ENCODE results near the gene STMN3. TPM values are rescaled to one million over a fixed set of nuclear protein-coding genes. Genes with fewer than 3 reads are reported as not detected.

Gene STMN3
- total RNA-seq, 1 donor from 2014 or later = 4.6 TPM

DNA sequence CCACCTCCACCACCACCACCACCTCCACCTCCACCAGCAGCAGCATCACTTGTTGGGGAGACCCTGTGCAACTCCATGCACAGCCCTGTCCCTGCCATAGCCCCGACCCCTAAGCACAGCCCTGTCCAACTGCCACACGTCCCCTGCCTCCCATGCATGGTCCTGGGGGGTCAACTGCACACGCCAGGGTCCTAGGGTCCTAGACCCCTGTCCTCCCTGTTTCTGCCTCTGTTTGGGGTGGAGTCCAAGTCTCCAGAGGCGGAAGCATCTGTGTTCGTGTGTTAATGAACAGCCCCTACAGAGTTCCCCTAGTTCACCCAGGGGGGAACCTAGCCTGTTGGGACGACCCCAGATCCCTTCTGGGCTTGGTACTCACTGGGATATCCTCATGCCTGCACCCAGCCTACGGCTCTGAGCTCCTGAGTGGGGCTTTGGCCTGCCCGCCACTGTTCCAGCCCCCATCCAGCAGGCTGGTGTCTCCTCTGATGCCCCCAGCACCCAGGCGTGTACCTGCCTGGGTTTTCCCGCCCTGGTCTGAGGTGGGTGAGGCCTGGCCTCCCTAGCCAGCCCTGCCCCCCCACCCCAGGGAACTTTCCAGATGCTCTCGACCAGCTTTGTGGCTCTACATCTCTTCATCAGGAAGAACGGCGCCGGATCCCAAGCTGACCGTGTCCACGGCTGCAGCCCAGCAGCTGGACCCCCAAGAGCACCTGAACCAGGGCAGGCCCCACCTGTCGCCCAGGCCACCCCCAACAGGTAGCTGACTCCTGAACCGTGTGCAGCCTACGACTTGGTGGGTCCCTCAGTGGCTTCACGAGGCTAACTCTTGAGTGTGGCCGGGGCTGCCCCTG lies 40.7 kb upstream of the STMN3 start:
- Histone ChIP-seq H3K4me1 (peaks cover 60% of the 10 kb centered on the region), H3K27ac (replicated peaks) (no peak overlapping the region), H3K9me3 (replicated peaks) (no peaks in the 10 kb centered on the region), H3K4me3 (no peak overlapping the region), H3K36me3 (peaks cover 9% of the 10 kb centered on the region), H3K27me3 (ENCODE audit: low read depth) (no peaks in the 10 kb centered on the region)
- TF ChIP-seq CTCF (IDR thresholded peaks at IDR 0.05; ENCODE audit: borderline replicate concordance) = no peak
- intact Hi-C loops (cut with micrococcal nuclease) = no loop called here
- DNase-seq = no peak

DNA sequence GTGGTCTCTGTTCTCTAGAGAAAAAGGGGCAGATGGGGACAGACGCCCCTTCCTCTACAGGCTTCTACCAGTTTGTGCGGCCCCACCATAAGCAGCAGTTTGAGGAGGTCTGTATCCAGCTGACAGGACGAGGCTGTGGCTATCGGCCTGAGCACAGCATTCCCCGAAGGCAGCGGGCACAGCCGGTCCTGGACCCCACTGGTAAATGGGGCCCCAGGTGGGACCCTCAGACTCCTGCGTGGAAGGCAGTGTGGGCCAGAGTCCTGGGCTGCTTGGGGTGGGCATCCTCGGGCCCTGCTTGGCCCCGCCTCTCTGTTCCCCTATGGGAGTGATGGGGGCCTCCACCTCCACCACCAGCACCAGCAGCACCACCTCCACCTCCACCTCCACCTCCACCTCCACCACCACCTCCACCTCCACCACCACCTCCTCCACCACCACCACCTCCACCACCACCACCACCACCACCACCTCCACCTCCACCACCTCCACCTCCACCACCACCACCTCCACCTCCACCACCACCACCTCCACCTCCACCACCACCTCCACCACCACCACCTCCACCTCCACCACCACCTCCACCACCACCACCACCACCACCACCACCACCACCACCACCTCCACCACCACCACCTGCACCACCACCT lies 40.0 kb upstream of the STMN3 start:
- no peak overlapping the region for H3K4me3 ChIP-seq
- peaks cover 9% of the 10 kb centered on the region for H3K36me3 ChIP-seq
- no peak for DNase-seq
- H3K4me1 ChIP-seq = peaks cover 60% of the 10 kb centered on the region
- no peaks in the 10 kb centered on the region for H3K9me3 ChIP-seq (replicated peaks)
- H3K27ac ChIP-seq (replicated peaks) = peak overlapping the region; percentile 16
- intact Hi-C loops (cut with micrococcal nuclease) = no loop called here
- TF ChIP-seq CTCF (IDR thresholded peaks at IDR 0.05; ENCODE audit: borderline replicate concordance) = no peak
- H3K27me3 ChIP-seq (ENCODE audit: low read depth) = no peaks in the 10 kb centered on the region

DNA sequence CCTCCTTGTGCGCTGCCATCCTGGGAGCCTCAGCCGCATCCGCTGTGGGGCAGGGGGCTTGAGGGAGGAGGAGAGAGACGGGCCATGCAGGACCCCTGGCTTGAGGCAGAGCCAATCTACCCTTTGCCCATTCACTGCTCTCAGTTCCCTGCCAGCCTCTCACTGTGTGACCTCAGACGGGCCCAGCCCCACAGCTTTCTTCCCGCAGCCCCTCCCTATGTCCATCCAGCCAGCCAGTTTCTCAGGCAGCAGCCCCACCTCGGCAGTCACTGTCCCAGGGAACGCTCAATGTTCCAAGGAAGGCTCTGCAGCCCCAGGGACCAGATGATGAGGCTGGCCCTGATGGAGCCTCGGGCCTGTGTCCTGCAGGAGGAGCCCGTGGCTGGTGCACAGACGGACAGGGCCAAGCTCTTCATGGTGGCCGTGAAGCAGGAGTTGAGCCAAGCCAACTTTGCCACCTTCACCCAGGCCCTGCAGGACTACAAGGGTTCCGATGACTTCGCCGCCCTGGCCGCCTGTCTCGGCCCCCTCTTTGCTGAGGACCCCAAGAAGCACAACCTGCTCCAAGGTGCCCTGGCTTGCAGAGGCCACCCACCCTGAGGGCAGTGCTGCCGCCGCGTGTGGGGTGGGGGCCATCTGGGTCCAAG lies 39.3 kb upstream of the STMN3 start:
- no peaks in the 10 kb centered on the region for H3K9me3 ChIP-seq (replicated peaks)
- H3K27me3 ChIP-seq (ENCODE audit: low read depth) = no peaks in the 10 kb centered on the region
- H3K27ac ChIP-seq (replicated peaks) = peak overlapping the region; percentile 16
- H3K36me3 ChIP-seq = peaks cover 9% of the 10 kb centered on the region
- intact Hi-C loops (cut with micrococcal nuclease) = no loop called here
- no peak overlapping the region for H3K4me3 ChIP-seq
- peaks cover 60% of the 10 kb centered on the region for H3K4me1 ChIP-seq
- no peak for DNase-seq
- no peak for TF ChIP-seq CTCF (IDR thresholded peaks at IDR 0.05; ENCODE audit: borderline replicate concordance)

DNA sequence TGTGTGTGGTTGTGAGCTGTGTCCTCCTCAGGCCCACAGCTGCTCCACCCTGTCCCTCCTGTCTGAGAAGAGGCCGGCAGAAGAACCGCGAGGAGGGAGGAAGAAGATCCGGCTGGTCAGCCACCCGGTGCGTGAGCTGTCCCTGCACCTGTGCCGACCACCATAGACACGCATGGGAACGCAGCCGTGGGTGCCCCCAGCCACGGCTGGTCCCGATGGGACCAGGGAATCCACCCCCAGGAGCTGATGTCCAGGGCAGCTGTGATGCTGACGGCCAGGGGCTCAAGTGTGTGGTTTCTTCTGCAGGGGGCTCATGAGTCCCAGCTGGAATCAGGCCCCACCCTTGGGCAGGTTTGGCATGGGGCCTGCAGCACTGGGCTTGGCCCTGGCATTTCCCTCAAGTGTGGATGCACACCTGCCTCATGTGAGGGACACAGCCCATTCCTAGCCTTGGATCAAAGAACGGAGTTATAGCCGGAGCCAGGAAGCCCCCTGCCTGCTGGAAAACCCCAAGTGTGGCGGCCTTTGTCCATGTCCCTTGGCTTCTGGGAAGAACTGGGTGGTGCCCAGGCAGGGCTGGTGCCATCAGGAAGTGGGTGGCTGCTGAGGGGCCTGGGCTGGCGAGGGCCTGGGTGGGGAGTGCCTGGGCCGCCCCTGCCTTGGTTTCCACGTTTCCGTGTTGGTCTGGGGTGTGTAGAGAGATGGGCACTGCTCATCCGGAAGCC lies 38.6 kb upstream of the STMN3 start:
- intact Hi-C loops (cut with micrococcal nuclease) = no loop called here
- Histone ChIP-seq H3K27ac (replicated peaks) (no peak overlapping the region), H3K36me3 (peaks cover 9% of the 10 kb centered on the region), H3K4me3 (no peak overlapping the region), H3K4me1 (peaks cover 60% of the 10 kb centered on the region), H3K9me3 (replicated peaks) (no peaks in the 10 kb centered on the region), H3K27me3 (ENCODE audit: low read depth) (no peaks in the 10 kb centered on the region)
- TF ChIP-seq CTCF (IDR thresholded peaks at IDR 0.05; ENCODE audit: borderline replicate concordance) = no peak
- no peak for DNase-seq

Measured in left ventricle myocardium inferior (tissue), 1 donor.